Cardiac fibroblast (primary cell): ENCODE results near the gene SCAPER.

Experiments
- DNase-seq, 2 donors: peaks; one replicate each; pipeline versions ENCODE4 v3.0.0 to v3.0.0-alpha.2; 2010; ENCODE audit warnings: low read depth in 2 of 2
- H3K4me3 ChIP-seq, 2 donors: replicated peaks in 1 of 2; 1 replicate in 1 of 2; 2 replicates in 1 of 2; pipeline ENCODE4 v1.5.1; 2011; ENCODE audit warnings: low read depth in 2 of 2, low read length in 2 of 2, mild to moderate bottlenecking in 2 of 2, moderate library complexity in 1 of 2
- CTCF ChIP-seq: IDR thresholded peaks from one replicate; pipeline ENCODE4 v1.5.1; 2011; ENCODE audit warnings: low read depth, mild to moderate bottlenecking, low read length, inconsistent platforms

Gene SCAPER

GRCh38 chr15:76346669-76347481 is 558.3 kb downstream of the SCAPER start:
- peak in 1 of 2 donors; percentile 30 for DNase-seq
- TF ChIP-seq CTCF, result no peak
- H3K4me3 ChIP-seq, result peak overlapping the region; percentile 21 to 40

DNA sequence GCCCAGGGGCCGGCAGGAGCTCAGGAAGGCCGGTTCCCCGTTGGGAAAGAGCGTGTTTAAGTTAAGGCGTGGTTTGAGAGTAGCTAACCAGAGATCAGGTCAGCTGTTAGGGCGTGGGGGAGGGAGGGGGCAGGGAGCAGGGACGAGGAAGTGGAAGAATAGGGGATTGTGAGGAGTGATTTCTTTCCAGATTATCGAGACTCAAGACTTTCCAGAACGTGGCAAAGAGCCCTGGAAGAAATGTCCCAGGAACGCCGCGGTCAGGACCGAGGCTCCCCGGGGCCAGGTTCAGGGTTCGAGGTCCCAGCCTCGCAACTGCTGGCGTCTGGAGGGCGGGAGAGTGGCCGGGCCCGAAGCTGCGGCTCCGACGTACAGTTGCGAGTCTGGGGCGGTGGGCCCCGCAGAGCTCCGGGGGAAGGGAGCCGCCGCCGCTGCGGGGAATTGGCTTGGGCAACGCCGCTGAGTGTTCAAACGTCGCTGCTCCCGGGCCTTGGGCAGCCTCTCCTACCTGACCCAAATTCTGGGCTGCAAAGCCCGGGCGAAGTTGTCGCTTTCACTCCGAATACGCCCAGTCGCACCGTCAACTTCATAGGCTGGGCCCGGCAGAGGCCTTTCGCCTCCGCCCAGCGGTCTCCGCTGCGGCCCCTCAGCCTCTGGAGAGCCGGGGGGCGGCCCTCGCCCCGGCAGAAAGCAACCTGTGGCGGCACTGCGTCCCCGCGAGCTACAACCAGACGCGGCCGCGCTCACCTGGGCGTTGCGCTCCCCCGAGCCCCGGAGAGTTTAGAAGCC is 559.1 kb downstream of the SCAPER start:
- TF ChIP-seq CTCF, result no peak
- H3K4me3 ChIP-seq, result peak overlapping the region; percentile 21 to 40
- DNase-seq, result no peak

- TF ChIP-seq CTCF, result no peak
- no peak overlapping the region for H3K4me3 ChIP-seq
- DNase-seq, result no peak
Observed at GRCh38 chr15:76345583-76345879, 559.6 kb downstream of the SCAPER start.

DNA sequence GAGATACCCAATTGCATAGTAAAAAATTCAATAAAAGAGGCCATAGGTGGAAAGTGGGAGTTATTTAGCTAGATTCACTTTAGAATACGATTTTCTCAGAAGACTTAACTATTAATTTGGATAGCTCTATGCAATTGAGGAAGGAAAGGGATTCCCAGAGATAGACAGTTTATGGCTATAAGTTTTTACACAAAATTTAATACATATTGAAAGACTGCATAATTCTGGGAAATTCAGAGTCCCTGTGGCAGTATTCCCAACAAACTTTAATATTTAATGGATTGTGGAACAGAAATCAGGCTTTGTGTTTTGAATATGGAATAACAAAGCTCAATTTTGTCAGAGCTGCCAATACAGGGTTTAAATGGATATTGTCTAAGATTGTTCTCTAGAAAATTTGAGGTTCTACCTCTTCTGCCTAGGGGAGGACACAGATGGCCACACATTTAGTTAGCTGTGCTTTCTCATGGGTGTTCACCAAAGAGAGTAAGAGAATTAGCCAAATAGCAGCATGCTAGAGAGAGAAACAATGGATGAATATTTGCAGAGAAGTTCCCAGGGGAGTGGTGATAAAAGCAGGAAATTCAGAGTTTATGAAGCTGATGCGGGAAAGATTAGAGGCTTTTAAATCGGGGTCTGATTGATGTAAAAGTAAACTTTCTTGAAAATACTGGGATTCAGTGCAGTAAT is 560.1 kb downstream of the SCAPER start:
- TF ChIP-seq CTCF, result no peak

DNA sequence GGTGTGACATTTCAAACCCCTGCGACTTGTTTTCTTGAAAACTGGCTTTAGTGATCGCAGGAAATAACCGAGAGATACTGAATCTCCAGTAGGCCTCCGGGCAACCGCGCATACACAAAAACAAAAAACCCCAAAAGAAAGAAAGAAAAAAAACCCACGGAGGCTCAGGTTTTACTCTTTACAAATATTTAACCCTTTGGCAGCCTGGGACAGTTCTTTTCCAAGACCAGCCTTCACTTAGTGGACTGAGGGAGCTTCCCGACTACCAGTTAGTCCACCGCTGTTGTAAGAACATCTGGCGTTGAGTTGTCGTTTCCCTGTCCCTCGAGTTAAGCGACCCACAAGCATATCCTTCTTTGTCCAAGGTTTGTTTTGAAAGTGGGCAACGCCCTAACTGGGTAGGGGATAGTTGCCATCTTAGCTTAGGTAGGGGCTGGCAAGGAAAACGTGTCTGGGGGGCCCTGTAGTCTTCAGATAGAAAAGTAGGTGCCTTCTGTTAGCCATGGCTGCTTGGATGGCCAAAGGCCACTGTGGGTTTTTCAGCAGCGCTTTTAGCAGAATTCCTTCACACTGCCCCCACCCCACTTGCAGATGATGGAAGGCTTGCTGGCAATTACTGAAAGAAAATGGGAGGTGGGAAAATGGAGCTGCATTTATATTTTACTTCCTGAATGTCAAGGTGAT is 561.7 kb downstream of the SCAPER start:
- no peak overlapping the region for H3K4me3 ChIP-seq
- no peak for TF ChIP-seq CTCF
- DNase-seq, result no peak

More for the DNA sequence above, 560.1 kb downstream of the SCAPER start:
- H3K4me3 ChIP-seq, result no peak overlapping the region
- DNase-seq, result no peak

DNA sequence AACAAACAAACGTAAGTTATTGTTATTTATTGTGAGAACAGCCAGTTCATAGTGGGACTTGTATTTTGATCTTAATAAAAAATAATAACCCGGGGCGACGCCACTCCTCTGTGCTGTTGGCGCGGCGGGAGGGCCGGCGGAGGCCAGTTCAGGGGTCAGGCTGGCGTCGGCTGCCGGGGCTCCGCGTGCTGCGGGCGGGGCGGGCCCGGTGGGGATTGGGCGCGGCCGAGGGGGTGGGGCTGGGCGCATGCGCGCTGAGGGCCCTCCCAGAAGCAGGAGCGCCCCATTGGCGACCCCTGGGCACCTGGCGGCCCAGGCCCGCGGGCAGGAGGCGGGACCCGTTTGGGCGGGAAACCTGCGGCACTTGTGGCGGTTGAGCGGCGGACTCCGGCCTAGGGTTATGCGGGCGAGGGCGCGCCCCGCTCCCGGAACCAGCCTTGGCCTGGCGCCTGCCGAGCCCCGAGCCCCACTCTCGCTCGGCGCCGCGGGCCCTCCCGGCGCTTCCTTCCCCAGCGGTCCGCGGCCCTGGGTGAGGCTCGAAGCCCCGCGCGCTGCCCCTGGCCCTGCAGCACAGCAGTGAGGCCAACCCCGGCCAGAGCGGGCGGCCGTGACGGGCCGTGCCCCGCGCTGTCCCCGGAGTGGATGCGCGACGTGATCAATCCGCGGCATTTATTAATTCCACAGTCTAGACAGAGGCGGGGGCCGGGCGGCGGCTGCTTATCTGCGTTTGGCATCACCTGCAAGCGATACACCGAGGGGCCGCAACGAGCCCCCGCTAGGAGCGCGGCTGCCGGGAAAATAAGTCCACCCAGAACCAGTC is 562.5 kb downstream of the SCAPER start:
- no peak overlapping the region for H3K4me3 ChIP-seq
- no peak for DNase-seq
- no peak for TF ChIP-seq CTCF
